DOHH2 (cell line): ENCODE results near the gene DSCAM.
"Not testable (repeated sequence)": the region's sequence is repeated elsewhere in the genome, so short reads cannot be mapped to it uniquely, and the experiment has no call there.

ENCODE experiments used
- H3F3A ChIP-seq: fragments of 200-600 bp; sonication (generic), shearing (Covaris generic); 2 replicates; pipeline ENCODE4 v1.6.0; 2016; ENCODE audit warnings: antibody characterized with exemption, mild to moderate bottlenecking; ENCODE audit not compliant: control insufficient read depth, insufficient read depth
- H3K27ac ChIP-seq: fragments of 200-600 bp; sonication (generic); 2 replicates; pipeline ENCODE4 v1.5.1; 2014; ENCODE audit warnings: low read depth, mild to moderate bottlenecking, low read length, moderate library complexity
- H3K27me3 ChIP-seq: fragments of 200-600 bp; sonication (generic); 2 replicates; pipeline ENCODE4 v1.6.1; 2014; ENCODE audit warnings: mild to moderate bottlenecking, low read length, mixed read lengths; ENCODE audit not compliant: control insufficient read depth
- H3K36me3 ChIP-seq: fragments of 200-600 bp; sonication (generic); 2 replicates; pipeline ENCODE4 v1.6.1; 2014; ENCODE audit warnings: mild to moderate bottlenecking, low read length, moderate library complexity, mixed read lengths; ENCODE audit not compliant: control insufficient read depth
- H3K4me1 ChIP-seq: fragments of 200-600 bp; sonication (generic); 2 replicates; pipeline ENCODE4 v1.6.1; 2014; ENCODE audit warnings: mild to moderate bottlenecking, low read length, mixed read lengths; ENCODE audit not compliant: control insufficient read depth
- H3K4me2 ChIP-seq: fragments of 200-600 bp; sonication (generic); 2 replicates; pipeline ENCODE4 v1.6.0; 2014; ENCODE audit warnings: mild to moderate bottlenecking, low read length, moderate library complexity
- H3K4me3 ChIP-seq: fragments of 200-600 bp; sonication (generic); 2 replicates; pipeline ENCODE4 v1.5.1; 2014; ENCODE audit warnings: mild to moderate bottlenecking, low read length, mixed read lengths
- H3K79me2 ChIP-seq: fragments of 200-600 bp; sonication (generic); 2 replicates; pipeline ENCODE4 v1.6.1; 2014; ENCODE audit warnings: mild to moderate bottlenecking, low read length, mixed read lengths; ENCODE audit not compliant: control insufficient read depth
- H3K9me2 ChIP-seq: fragments of 200-600 bp; sonication (generic); replicated peaks from 2 replicates; pipeline ENCODE4 v1.6.1; 2014; ENCODE audit warnings: mild to moderate bottlenecking, low read length, mixed read lengths; ENCODE audit not compliant: control insufficient read depth
- H3K9me3 ChIP-seq: fragments of 200-600 bp; sonication (generic); 2 replicates; pipeline ENCODE4 v1.6.1; 2014; ENCODE audit warnings: antibody characterized with exemption, low read length, mixed read lengths; ENCODE audit not compliant: control insufficient read depth, insufficient read depth
- H4K20me1 ChIP-seq: fragments of 200-600 bp; sonication (generic); 2 replicates; pipeline ENCODE4 v1.6.0; 2014; ENCODE audit warnings: low read depth, mild to moderate bottlenecking, antibody characterized with exemption, low read length, moderate library complexity; ENCODE audit not compliant: control insufficient read depth, insufficient read depth
- EZH2phosphoT487 ChIP-seq: fragments of 200-600 bp; sonication (generic); IDR thresholded peaks from 2 replicates; pipeline ENCODE4 v1.6.1; 2017; ENCODE audit warnings: borderline replicate concordance, mild to moderate bottlenecking, antibody characterized with exemption, low read length, moderate library complexity, mixed read lengths
- TF ChIP-seq, protein P1 (sequence below): fragments of 200-600 bp; sonication (generic); IDR thresholded peaks from one replicate; pipeline ENCODE4 v1.5.1; 2014; ENCODE audit warnings: antibody characterized with exemption, mild to moderate bottlenecking, low read depth, low read length; ENCODE audit not compliant: poor library complexity, severe bottlenecking

The DSCAM gene

DNA sequence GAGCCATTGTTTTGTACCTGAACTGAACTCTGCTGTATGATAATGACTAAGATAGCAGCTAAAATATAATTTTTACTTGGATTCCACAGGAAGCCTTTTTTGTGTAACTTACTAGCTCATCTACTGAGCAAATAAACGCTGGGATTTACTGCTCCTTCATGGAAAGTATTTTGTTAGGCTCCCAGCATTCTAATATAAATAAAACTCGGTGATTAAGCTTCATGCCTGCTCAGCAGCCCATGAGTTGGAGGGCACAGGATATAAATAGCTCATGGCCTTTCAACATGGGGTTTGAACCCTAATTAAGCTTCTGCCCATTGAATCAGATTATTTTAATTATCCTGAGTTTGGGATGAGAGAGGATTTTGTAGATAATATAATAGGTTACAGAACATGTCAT lies 799.7 kb downstream of the DSCAM start:
- Histone ChIP-seq H3K4me2 (no peak overlapping the region), H3K4me1 (no peaks in the 10 kb centered on the region), H3K27me3 (no peaks in the 10 kb centered on the region), H4K20me1 (no peaks in the 10 kb centered on the region), H3K79me2 (no peaks in the 10 kb centered on the region), H3K27ac (no peak overlapping the region), H3K9me2 (no peaks in the 10 kb centered on the region), H3K9me3 (no peaks in the 10 kb centered on the region), H3K36me3 (no peaks in the 10 kb centered on the region), H3F3A (no peaks in the 10 kb centered on the region), H3K4me3 (no peak overlapping the region)
- TF ChIP-seq, protein P1, sequence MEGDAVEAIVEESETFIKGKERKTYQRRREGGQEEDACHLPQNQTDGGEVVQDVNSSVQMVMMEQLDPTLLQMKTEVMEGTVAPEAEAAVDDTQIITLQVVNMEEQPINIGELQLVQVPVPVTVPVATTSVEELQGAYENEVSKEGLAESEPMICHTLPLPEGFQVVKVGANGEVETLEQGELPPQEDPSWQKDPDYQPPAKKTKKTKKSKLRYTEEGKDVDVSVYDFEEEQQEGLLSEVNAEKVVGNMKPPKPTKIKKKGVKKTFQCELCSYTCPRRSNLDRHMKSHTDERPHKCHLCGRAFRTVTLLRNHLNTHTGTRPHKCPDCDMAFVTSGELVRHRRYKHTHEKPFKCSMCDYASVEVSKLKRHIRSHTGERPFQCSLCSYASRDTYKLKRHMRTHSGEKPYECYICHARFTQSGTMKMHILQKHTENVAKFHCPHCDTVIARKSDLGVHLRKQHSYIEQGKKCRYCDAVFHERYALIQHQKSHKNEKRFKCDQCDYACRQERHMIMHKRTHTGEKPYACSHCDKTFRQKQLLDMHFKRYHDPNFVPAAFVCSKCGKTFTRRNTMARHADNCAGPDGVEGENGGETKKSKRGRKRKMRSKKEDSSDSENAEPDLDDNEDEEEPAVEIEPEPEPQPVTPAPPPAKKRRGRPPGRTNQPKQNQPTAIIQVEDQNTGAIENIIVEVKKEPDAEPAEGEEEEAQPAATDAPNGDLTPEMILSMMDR, result no peak
- no peak for TF ChIP-seq EZH2phosphoT487

DNA sequence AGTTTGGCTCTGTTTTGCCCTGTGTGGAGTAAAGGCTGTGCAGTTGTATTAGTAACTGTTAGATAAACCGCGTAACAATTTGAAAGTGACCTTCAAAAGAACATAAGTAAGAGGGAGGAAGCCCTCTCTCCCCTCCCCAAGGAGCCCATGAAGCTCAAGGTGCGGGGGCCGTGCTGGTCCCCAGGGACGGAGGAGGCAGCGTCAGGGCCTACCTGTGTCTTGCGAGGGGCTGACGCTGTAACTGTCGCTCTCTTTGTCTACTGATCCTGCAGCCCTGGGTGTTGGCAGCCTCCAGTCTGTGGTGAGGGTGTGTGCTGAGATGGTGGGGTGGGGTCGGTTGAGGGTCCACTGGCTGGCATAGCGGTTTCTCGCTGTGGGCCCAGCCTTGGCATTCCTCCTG lies 803.1 kb downstream of the DSCAM start:
- H3K4me1 ChIP-seq, result no peaks in the 10 kb centered on the region
- no peak overlapping the region for H3K4me2 ChIP-seq
- H3F3A ChIP-seq, result no peaks in the 10 kb centered on the region
- no peaks in the 10 kb centered on the region for H3K27me3 ChIP-seq
- TF ChIP-seq, protein P1, result no peak
- TF ChIP-seq EZH2phosphoT487, result no peak
- no peak overlapping the region for H3K27ac ChIP-seq
- no peaks in the 10 kb centered on the region for H3K36me3 ChIP-seq
- no peaks in the 10 kb centered on the region for H3K9me3 ChIP-seq
- H3K79me2 ChIP-seq, result no peaks in the 10 kb centered on the region
- no peaks in the 10 kb centered on the region for H4K20me1 ChIP-seq
- no peak overlapping the region for H3K4me3 ChIP-seq
- H3K9me2 ChIP-seq, result no peaks in the 10 kb centered on the region

DNA sequence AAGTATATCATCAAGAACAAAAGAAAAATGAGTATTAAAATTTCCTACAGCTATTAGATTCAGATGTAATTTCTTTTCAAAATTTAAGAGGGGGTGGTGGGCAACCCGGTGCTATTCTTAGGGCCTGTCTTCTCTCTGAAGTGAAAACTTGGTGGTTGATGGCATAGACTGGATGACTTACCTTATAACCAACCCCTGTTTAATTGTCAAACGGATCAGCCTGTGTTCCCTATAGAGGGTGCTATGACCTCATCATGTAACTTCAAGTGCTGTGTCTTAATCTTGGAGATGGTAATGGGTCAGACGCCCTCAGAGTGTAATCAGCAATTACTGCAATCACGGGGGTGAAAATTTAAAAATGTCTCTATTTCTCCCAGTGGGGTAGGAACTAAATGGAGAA lies 803.5 kb downstream of the DSCAM start:
- H4K20me1 ChIP-seq, result no peaks in the 10 kb centered on the region
- H3K27ac ChIP-seq, result no peak overlapping the region
- no peaks in the 10 kb centered on the region for H3K9me3 ChIP-seq
- no peaks in the 10 kb centered on the region for H3K27me3 ChIP-seq
- H3K79me2 ChIP-seq, result no peaks in the 10 kb centered on the region
- TF ChIP-seq, protein P1, result no peak
- TF ChIP-seq EZH2phosphoT487, result no peak
- no peak overlapping the region for H3K4me3 ChIP-seq
- no peaks in the 10 kb centered on the region for H3K36me3 ChIP-seq
- H3K4me2 ChIP-seq, result no peak overlapping the region
- no peaks in the 10 kb centered on the region for H3K9me2 ChIP-seq
- no peaks in the 10 kb centered on the region for H3F3A ChIP-seq
- no peaks in the 10 kb centered on the region for H3K4me1 ChIP-seq

DNA sequence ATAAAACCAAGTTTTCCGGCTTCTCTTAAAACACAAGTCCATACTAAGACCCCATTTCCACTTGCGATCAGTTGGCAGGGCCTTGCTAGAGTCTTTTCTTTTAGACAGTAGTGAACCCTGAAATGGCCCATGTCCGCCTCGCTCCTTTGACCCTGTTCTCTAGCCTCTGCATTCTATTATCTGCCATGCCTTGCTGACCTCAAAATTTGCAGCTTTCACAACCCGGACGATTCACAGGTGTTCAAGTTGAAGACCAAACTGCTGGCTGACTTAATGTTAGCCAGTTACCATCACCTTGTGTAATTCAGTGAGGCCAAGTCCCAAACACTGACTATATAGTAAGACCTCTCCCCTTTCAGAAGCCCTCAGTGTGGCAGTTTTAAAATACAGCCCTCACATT lies 805.5 kb downstream of the DSCAM start:
- Histone ChIP-seq H3K4me1 (no peaks in the 10 kb centered on the region), H3K36me3 (no peaks in the 10 kb centered on the region), H3K27ac (no peak overlapping the region), H3F3A (no peaks in the 10 kb centered on the region), H3K9me3 (no peaks in the 10 kb centered on the region), H3K79me2 (no peaks in the 10 kb centered on the region), H3K9me2 (no peaks in the 10 kb centered on the region), H3K4me3 (no peak overlapping the region), H3K27me3 (no peaks in the 10 kb centered on the region), H3K4me2 (no peak overlapping the region), H4K20me1 (no peaks in the 10 kb centered on the region)
- no peak for TF ChIP-seq EZH2phosphoT487
- TF ChIP-seq, protein P1, result no peak

DNA sequence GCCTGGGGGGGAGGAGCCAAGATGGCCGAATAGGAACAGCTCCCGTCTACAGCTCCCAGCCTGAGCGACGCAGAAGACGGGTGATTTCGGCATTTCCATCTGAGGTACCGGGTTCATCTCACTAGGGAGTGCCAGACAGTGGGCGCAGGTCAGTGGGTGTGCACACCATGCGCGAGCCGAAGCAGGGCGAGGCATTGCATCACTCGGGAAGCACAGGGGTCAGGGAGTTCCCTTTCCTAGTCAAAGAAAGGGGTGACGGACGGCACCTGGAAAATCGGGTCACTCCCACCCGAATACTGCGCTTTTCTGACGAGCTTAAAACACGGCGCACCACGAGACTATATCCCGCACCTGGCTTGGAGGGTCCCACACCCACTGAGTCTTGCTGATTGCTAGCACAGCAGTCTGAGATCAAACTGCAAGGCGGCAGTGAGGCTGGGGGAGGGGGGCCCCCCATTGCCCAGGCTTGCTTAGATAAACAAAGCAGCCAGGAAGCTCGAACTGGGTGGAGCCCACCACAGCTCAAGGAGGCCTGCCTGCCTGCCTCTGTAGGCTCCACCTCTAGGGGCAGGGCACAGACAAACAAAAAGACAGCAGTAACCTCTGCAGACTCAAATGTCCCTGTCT lies 813.7 kb downstream of the DSCAM start:
- not testable (repeated sequence) for H3K27me3 ChIP-seq, H3K4me1 ChIP-seq, H3K27ac ChIP-seq, H3K9me3 ChIP-seq, H3K4me3 ChIP-seq, H4K20me1 ChIP-seq, H3K79me2 ChIP-seq, H3K9me2 ChIP-seq, H3K4me2 ChIP-seq, H3F3A ChIP-seq, H3K36me3 ChIP-seq
